Measurements from ENCODE around the gene DLEC1. TPM values are rescaled to one million over a fixed set of nuclear protein-coding genes. Genes with fewer than 3 reads are reported as not detected.
"Not testable (repeated sequence)": the region's sequence is repeated elsewhere in the genome, so short reads cannot be mapped to it uniquely, and the experiment has no call there.

The DLEC1 gene
- total and polyA plus RNA-seq, 7 donors, result 0.16 to 0.60 (median 0.41) TPM

GRCh38 chr3:38059591-38059990 lies 20.6 kb downstream of the DLEC1 start:
- Histone ChIP-seq H3K4me1 (no peaks in the 10 kb centered on the region), H3K27me3 (no peaks in the 10 kb centered on the region), H3K9me3 (no peaks in the 10 kb centered on the region), H3K4me3 (no peak overlapping the region), H3K27ac (no peak overlapping the region), H3K36me3 (no peaks in the 10 kb centered on the region)
- DNase-seq, result no peak
- intact Hi-C loops (cut with DNase I), result no loop called here
- WGBS, 2 donors, result 84 to 93% methylated on average over 7 of the region's 7 CpGs
- TF ChIP-seq POLR2AphosphoS5 (IDR thresholded peaks at IDR 0.05), result no peak
- no peak for TF ChIP-seq POLR2A (IDR thresholded peaks at IDR 0.05)
- TF ChIP-seq EP300 (IDR thresholded peaks at IDR 0.05), result no peak
- no peak for TF ChIP-seq CTCF (IDR thresholded peaks at IDR 0.05)

- no peaks in the 10 kb centered on the region for H3K27me3 ChIP-seq
- intact Hi-C loops (cut with DNase I), result no loop called here
- H3K4me1 ChIP-seq, result no peaks in the 10 kb centered on the region
- no peaks in the 10 kb centered on the region for H3K9me3 ChIP-seq
- no peak for DNase-seq
- H3K36me3 ChIP-seq, result no peaks in the 10 kb centered on the region
- no peak overlapping the region for H3K27ac ChIP-seq
- no peak overlapping the region for H3K4me3 ChIP-seq
- WGBS, 2 donors, result 83 to 88% methylated on average over 2 of the region's 2 CpGs
- TF ChIP-seq CTCF (IDR thresholded peaks at IDR 0.05) (no peak), POLR2AphosphoS5 (IDR thresholded peaks at IDR 0.05) (no peak), EP300 (IDR thresholded peaks at IDR 0.05) (no peak), POLR2A (IDR thresholded peaks at IDR 0.05) (no peak)
These were observed 23.8 kb downstream of the DLEC1 start for GRCh38 chr3:38062809-38063208.

- intact Hi-C loops (cut with DNase I); H3K27me3 ChIP-seq; H3K4me3 ChIP-seq; H3K4me1 ChIP-seq; H3K36me3 ChIP-seq; H3K27ac ChIP-seq; H3K9me3 ChIP-seq; DNase-seq: not testable (repeated sequence)
- WGBS, 2 donors, result 94 to 97% methylated on average over 29 of the region's 32 CpGs
These were observed 25.4 kb downstream of the DLEC1 start for GRCh38 chr3:38064453-38064852.

- H3K27me3 ChIP-seq, result no peaks in the 10 kb centered on the region
- H3K9me3 ChIP-seq, result no peaks in the 10 kb centered on the region
- no peak for TF ChIP-seq EP300 (IDR thresholded peaks at IDR 0.05)
- no peaks in the 10 kb centered on the region for H3K4me1 ChIP-seq
- intact Hi-C loops (cut with DNase I), result no loop called here
- DNase-seq, result no peak
- no peak overlapping the region for H3K4me3 ChIP-seq
- no peaks in the 10 kb centered on the region for H3K36me3 ChIP-seq
- 90% methylated on average over 6 of the region's 6 CpGs for WGBS, 2 donors
- H3K27ac ChIP-seq, result no peak overlapping the region
These were observed 28.7 kb downstream of the DLEC1 start for GRCh38 chr3:38067508-38068233.

- intact Hi-C loops (cut with DNase I), result no loop called here
- H3K27me3 ChIP-seq, result no peaks in the 10 kb centered on the region
- no peak for DNase-seq
- TF ChIP-seq POLR2AphosphoS5 (IDR thresholded peaks at IDR 0.05) (no peak), EP300 (IDR thresholded peaks at IDR 0.05) (no peak), CTCF (IDR thresholded peaks at IDR 0.05) (no peak), POLR2A (IDR thresholded peaks at IDR 0.05) (no peak)
- H3K4me1 ChIP-seq, result no peaks in the 10 kb centered on the region
- 62 to 71% methylated on average over 2 of the region's 2 CpGs for WGBS, 2 donors
- no peaks in the 10 kb centered on the region for H3K36me3 ChIP-seq
- H3K4me3 ChIP-seq, result no peak overlapping the region
- H3K27ac ChIP-seq, result no peak overlapping the region
- H3K9me3 ChIP-seq, result no peaks in the 10 kb centered on the region
These were observed 31.0 kb downstream of the DLEC1 start for GRCh38 chr3:38070013-38070412.

- H3K4me1 ChIP-seq; H3K36me3 ChIP-seq; H3K27ac ChIP-seq; H3K9me3 ChIP-seq; H3K4me3 ChIP-seq; DNase-seq; H3K27me3 ChIP-seq; intact Hi-C loops (cut with DNase I): not testable (repeated sequence)
- 64 to 86% methylated on average over 2 of the region's 3 CpGs for WGBS, 2 donors
These were observed 38.1 kb downstream of the DLEC1 start for GRCh38 chr3:38077073-38077472.

GRCh38 chr3:38082296-38082695 lies 43.3 kb downstream of the DLEC1 start:
- H3K4me1 ChIP-seq; H3K4me3 ChIP-seq; intact Hi-C loops (cut with DNase I); H3K36me3 ChIP-seq; H3K27me3 ChIP-seq; H3K9me3 ChIP-seq; DNase-seq; H3K27ac ChIP-seq: not testable (repeated sequence)
- 94 to 95% methylated on average over 13 of the region's 16 CpGs for WGBS, 2 donors

GRCh38 chr3:38083254-38083653 lies 44.2 kb downstream of the DLEC1 start:
- H3K27ac ChIP-seq; H3K4me3 ChIP-seq; H3K36me3 ChIP-seq; intact Hi-C loops (cut with DNase I); H3K4me1 ChIP-seq; DNase-seq; H3K9me3 ChIP-seq; H3K27me3 ChIP-seq: not testable (repeated sequence)
- WGBS, 2 donors, result 100% methylated on average over 1 of the region's 1 CpG
